HG03378 (cell line): Measurements from ENCODE around the gene SORL1.

ENCODE experiments used
- ATAC-seq: cut with Tn5 transposase; IDR thresholded peaks from one replicate; pipeline ENCODE4 v1.9.1; 2021; ENCODE audit warnings: mild to moderate bottlenecking, moderate library complexity; ENCODE audit not compliant: unreplicated experiment

SORL1 gene

DNA sequence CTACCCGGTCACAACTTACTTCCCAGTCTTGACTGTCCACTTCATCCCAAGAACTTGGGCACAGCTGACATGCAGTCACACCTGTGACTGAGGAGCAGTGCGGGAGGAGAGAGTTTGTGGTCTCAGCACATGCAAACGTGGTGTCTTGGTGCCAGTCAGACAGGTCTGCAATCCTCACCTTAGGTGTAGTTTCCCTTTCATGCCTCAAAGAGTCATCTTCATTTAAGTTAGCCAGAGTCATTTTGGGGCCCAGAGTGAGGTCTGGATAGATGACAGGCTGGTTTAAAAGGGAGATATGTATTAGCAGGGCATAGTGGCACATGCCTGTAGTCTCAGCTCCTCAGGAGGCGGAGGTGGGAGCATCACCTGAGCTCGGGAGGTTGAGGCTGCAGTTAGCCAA lies 109.1 kb downstream of the SORL1 start:
- ATAC-seq: no peak

DNA sequence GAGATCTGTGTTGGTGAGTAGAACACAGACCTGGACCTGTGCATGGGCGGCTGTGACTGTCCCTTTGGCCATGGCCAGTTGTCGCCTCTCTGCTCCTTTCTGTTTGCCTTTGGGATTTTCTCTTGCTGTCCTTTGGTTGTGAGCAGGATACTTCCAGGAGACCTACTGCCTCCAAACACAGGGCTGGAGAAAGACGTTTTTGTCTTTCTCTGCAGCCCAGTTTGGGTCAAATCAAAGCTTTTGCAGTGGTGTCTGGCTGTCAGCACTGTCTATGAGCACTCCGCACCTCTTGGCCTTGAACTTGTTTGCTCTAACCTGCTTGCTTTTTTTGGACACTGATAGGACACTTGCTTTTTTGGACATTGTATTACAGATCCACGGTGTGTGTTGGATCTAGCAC lies 109.6 kb downstream of the SORL1 start:
- ATAC-seq: no peak

DNA sequence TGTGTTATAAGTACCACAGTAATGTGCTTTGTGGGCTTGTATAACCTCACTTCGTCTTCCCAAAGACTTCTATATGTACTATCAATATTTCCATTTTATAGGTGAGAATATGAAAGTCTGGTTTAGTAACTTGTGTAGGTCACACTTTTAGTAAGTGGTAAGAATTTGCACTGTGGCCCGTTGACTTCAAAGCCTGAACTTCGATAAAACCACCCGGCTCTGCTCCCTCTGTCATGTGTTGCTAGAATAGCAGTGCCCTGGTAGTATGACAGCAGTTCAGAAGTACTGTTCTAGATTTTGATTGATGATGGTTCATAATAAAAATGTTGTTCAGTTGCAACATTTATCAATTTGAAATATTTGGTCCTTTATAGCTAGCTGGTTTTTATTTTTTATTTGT lies 110.9 kb downstream of the SORL1 start:
- ATAC-seq: no peak

DNA sequence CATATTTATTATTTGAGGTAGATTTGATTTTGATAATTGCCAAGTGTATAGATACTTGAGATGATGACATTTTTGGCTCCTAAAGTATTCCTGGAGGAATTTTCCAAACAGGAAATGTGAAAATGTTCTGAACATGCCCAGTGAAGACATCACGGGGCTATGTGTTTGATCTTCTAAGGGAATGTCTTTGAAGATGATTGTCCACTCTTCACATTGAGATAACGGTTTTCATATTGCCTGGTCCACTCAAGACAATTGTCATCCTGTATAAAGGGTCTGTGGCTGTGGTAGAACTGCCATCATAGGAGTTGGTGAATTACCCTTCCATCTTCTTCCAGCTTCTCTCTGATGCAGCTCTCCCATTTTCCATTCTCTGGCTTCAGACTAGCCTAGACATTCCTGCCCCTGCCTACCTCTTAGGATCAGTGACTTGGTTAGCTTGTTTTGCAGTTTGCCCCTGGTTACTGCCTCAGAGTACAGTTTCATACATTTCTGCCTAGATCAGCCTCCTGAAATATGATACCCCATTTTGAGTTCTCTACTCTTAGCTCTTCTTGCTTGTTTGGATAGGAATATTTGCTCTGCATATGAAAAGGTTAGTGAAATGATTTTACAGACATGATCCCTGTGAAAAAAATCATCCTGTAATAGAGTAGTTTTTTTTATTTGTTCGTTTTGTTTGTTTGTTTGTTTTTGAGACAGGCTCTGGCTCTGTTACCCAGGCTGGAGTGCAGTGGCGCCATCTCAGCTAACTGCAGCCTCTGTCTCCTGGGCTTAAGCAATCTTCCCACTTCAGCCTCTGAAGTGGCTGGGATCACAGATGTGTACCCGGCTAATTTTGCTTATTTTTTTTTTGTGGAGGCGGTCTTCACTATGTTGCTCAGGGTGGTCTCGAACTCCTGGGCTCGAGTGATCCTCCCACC lies 112.0 kb downstream of the SORL1 start:
- no peak for ATAC-seq

DNA sequence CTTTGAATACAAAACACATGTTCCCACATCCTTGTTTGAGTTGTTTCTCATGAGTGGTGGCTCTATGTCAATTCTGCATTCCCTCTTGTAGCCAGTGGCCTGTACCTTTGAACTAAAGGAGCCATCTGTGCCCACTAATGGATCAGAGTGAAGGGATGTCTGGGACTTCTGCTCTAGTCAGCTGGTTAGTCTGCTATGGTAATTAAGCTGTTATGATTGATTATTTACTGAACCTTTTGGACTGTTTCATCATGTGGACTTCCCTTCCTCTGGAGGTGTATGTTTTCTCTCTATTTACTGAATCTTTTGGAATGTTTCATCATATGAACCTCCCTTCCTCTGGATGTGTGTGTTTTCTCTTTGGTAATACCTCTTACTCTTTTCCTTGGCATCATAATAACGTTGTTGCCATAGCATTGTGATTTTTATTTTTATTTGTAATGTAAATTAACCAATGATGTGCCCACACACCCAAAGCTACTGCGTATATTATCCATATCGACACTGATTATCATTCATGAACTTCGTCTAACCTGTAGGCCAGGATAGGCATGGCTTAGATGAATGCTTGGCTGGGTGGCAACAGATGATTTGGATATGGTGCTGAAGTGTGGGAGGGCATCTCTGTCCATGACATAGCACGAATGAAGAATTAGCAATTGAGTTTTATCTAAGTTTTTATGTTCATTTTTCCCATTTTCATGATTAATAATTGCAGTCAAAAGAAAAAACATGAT lies 113.0 kb downstream of the SORL1 start:
- no peak for ATAC-seq

DNA sequence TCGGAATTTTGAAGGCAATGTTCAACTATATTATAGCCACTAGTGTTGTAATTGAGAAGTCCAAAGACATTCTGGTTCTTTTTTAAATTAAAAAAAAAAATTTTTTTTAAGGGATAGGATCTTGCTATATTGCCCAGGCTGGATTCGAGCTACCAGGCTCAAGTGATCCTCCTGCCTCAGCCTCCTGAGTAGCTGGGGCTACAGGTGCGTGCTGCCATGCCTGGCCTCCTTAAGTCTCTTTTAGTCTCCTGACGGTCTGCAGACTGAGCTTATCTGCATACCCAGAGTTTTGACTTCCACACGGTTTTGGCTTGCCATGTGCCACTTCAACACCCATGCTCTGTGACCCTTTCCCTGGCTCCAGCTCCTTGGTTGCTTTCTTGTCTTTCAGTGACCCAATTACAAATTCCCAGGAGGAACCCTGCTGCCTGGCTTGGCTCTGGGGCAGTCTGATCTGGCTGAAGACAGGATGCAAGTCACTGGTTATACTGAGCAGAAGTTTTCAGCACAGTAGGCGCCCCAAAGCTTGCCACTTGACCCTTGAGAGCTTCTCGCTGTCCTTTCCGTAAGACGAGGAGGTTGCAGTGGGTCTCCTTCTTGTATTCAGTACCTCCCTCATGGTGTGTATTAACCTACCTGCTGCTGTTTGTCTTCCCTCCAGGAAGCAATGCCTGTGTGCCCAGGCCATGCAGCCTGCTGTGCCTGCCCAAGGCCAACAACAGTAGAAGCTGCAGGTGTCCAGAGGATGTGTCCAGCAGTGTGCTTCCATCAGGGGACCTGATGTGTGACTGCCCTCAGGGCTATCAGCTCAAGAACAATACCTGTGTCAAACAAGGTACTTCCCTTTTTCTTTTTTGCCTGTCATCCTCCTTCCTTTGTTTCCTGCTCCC lies 114.4 kb downstream of the SORL1 start:
- no peak for ATAC-seq

DNA sequence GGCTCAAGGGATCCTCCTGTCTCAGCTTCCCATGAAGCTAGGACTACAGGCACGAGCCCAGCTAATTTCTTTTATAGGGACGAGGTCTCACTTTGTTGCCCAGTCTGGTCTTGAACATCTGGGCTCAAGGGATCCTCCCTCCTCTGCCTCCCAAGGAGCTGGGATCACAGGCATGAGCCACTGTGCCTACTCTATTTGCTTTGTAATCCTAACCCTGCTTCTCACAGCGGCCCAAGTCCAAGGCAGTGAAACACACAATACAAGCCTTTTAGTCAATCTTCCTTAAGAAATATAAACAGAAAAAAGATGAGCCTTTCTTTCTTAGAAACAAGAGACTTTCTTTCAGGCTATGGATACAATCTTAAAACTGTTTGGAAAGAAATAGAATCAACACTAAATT lies 115.9 kb downstream of the SORL1 start:
- no peak for ATAC-seq

DNA sequence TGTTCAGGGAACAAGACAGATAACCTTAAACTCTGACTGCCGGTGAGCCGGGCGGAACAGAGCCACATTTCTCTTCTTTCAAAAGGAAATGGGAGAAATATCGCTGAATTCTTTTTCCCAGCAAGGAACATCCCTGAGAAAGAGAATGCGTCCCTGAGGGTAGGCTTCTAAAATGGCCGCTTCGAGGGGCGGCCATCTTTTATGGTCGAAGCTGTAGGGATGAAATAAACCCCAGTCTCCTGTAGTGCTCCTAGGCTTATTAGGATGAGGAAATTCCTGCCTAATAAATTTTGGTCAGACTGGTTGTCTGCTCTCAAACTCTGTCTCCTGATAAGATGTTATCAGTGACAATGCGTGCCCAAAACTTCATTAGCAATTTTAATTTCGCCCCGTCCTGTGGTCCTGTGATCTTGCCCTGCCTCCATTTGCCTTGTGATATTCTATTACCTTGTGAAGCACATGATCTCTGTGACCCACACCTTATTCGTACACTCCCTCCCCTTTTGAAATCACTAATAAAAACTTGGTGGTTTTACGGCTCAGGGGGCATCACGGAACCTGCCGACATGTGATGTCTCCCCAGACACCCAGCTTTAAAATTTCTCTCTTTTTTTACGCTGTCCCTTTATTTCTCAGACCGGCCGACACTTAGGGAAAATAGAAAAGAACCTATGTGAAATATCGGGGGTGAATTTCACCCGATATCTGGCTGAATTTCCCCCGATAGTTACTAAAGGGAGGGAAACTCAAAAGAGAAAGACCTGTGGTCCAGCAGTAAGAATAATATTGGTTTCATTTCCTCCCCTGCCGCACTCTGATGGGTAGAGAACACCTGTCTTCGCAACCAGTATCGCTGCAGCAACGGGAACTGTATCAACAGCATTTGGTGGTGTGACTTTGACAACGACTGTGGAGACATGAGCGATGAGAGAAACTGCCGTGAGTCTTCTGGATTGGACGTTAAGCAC lies 117.5 kb downstream of the SORL1 start:
- peak; percentile 98 for ATAC-seq

DNA sequence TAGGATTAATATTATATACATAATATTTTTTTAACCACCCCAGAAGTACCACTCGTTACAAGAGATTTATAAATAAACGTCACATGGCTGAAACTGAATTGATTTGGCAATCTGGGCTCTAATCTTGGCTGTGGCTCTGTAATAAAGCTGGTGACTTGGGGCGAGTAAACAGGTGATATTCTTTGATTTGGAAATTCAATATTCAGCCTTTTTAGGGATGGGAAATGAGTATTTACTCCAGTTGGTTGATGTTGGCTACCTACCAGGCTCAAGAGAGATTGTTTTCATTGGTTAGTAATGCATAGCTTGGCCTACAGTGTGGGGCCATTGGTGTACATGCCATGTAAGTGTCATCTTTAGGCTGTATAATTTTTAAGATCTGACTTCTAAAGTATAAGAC lies 118.3 kb downstream of the SORL1 start:
- no peak for ATAC-seq

DNA sequence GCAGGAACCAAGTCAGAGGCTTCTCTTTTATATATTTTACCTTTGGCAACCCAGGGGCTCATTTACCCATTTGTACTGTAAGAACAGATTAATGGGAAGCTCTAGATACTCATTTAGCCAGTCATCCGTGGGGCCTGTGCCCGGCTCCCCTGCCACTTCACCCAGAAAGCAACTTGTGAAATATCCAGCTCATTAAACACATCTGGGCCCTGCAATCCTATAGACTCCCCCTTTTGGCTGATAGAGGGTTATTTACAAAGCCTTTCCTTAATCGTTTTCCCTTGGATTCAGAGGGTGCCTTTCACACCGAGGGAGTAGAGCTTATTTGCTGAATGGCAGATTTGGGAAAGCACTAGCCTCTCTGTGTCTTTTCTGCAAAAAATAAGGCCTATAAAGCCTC lies 119.4 kb downstream of the SORL1 start:
- ATAC-seq: no peak

DNA sequence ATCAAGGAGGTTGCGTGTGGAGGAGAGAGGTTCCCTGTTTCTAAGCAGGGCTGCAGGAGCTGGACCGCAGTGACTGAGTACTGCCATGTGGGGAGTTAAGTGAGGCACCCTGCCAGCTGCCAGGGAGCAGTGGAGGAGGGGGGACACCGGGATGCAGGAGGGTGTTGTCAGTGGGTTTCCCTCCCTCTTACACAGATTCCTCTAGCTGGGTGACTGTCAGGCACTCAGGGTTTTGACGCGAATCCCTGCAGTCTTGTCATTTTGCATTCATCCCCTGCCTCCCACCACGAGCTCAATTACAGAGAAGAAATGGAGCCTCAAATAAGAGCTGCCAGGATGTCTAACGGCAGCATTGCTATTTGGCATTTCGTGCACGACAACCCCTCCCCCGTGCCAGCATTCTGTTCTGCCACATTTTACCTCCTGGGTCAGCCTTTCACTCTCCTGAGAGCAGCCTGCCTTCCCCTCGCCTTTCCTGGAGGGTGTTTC lies 120.5 kb downstream of the SORL1 start:
- ATAC-seq: no peak

DNA sequence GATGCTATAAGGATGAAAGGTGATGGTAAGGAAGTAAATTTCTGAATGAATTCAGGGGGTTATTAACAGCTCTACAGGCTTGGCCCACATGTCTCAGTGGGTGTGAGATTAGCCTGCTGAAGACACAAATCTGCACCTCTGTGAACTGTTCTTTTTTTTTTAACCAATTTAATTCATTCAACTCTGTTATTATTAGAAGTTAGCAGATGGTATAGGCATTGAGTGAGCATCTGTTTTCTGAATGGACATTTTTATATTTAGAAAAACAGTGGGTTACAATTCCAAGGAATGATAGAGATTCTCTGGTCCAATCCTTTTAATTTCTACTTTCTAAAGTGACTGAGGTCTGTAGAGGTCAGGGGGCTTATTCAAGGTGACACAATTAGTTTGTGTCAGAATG lies 122.7 kb downstream of the SORL1 start:
- no peak for ATAC-seq

DNA sequence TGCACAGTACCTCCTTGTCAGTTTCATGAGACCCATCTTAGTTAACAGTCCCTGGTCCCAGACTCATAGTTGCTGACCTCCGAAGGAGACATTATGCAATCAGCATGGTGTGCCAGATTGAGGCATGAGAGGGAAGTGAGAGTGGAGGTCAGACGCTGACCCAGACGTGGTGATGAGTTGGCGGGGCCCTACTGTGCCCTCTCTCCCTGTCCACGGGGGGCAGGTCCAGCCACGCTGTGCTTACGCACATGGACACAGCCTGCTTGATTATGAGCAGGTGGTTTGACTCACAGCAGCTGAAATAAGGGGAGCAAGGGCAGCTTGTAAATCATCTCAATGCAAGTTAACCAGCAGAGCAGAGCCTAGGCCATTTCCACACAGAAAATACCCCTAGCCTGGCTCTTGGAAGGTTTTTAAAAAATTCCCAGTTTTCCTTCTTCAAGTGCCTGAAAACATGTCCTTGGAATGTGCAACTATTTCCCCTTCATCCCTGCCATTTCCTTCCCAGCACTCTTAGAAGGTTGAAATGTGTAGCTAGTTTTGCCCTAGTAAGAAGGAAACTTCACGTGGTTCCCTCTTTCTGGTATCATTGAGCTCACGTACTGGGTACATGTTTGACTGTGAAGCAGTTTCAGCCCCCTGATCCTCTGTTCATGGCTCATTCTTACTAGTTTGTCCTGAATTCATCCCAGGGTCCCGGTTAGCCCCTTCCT lies 123.3 kb downstream of the SORL1 start:
- ATAC-seq: peak; percentile 61

DNA sequence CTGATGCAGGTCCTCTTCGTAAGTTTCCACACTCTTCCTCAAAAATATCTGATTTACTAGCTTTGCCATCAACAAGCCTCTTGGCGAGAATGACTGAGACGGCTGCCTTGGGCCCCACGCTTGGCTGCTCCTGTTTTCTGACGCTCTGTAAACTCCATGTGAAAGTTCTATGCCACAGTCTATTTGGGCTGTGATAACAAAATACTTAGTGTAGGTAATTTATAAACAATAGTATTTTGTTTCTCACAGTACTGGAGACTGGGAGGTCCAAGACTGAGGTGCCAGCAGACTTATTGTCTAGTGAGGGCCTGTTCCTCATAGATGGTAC lies 123.8 kb downstream of the SORL1 start:
- peak; percentile 23 for ATAC-seq

DNA sequence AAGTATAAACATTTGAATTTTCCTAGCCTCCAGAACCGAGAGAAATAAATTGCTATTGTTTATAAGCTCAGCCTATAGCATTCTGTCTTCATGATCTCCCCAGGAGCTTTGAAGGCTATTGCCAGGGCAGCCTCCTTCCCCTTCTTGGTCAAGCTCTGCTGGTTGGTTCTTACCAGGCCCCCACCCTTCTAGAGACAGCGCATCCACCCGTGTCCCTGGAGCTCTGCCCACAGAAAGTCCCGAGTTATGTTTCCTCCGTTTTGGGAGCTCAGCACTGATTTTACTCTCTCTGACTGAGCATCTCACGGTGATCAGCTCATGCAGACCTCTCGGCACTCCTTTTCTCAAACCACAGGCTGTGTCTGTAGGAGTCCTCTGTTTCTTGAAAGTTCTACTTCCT lies 124.4 kb downstream of the SORL1 start:
- no peak for ATAC-seq

DNA sequence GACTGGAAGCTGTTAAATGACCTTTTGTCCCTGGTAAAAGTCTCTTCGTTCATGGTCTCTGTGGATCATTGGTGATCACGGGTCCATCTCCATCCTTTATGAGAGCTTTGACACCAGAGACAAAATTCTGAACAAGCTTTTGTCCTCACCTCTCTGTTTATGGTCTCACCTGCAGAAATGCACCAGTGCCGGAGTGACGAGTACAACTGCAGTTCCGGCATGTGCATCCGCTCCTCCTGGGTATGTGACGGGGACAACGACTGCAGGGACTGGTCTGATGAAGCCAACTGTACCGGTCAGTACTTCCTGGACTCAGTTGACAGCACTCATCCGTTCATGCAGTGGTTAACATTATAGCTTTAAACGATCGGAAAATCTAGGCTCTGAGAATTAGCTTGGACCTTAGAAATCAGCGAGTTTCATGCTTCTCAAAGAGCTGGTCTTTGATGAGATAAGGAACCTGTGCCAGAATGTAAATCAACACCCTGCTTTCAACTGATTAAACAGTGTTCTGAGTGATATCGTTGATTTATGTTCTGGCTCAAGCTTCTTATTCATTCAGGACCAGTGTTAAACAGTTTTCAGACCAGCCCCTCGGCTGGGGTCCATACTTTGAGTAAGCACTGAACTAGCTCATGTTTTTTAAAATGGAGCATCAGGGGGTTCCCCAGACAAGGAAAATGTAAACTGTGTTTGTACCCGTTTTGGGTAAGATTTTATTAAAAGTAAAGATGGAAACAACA lies 125.2 kb downstream of the SORL1 start:
- no peak for ATAC-seq

DNA sequence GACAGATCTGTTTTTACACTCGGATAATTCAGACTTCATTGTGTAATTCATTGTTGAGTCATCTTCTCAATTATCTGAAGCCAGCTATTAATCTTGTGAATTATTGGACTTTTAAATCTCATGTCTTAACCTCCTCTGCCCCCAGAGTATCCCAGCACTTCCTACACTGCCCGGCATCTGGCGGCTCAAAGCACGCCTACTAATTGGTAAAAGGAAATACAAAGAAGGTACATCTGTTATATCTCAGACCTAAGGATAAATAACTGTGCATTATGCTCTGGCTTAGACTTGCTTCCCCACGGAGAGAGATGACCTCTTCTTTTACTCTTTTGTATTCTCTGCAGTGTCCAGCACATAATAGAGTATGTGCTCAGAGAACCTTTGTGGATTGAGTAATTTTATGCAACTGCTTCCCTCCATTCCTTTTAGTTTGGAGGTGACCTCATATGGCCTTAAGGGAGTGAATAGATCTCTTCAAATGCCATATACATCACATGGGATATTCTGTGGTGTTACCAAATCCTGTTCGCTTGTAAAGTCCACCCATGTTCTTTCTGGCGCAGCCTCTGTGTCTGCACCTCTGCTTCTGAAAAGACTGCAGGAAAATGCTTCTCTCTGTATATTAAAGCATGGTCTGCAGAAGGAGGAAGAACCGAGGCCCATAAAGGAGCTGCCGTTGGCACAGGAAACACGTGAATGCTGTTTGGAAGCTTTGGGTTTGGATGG lies 126.3 kb downstream of the SORL1 start:
- no peak for ATAC-seq

DNA sequence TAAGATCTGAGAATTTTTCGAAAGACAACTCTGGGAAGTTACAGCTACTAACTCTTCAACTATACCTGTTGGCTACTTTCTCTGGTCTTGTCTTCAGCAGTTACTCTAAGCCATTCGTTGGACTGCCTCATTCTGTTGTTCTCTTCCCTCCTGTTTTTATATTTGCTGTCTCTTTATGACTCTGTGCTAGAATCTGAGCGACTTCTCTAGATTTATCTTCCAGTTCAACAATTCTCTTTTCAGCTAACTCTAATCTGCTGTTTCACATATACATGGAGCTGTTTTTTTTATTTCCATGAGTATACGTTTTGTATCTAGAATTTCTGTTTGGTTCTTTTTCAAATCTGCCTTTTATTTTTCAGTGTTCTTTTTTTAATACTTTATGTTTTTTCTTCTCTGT lies 128.0 kb downstream of the SORL1 start:
- ATAC-seq: no peak
